BJ (cell line): ENCODE measurements around the gene CDKAL1. TPM values are rescaled to one million over a fixed set of nuclear protein-coding genes. Genes with fewer than 3 reads are reported as not detected.
A peak's percentile ranks its signal among the peaks of the same experiment; 100 is the strongest.

Experiments
- CTCF ChIA-PET: fragments of 350-600 bp; formaldehyde crosslinking; extraction: SDS; loops from one replicate; lab custom pipeline; 2021; ENCODE audit warnings: antibody characterized with exemption, inconsistent platforms; lab: Yijun Ruan, JAX
- POLR2A ChIA-PET: fragments of 300-600 bp; sonication (Branson Sonifier 250); formaldehyde crosslinking; extraction: SDS; loops from one replicate; lab custom pipeline; 2021; ENCODE audit warnings: antibody characterized with exemption; lab: Charles Lee
- DNase-seq: peaks from one replicate; pipeline ENCODE4 v3.0.0-alpha.2; 2011; ENCODE audit warnings: low read depth
- H3K27me3 ChIP-seq: 2 replicates; pipeline ENCODE4 v1.6.0; 2011; ENCODE audit warnings: low read length; ENCODE audit not compliant: control insufficient read depth, insufficient read depth
- H3K36me3 ChIP-seq: 2 replicates; pipeline ENCODE4 v1.5.1; 2011; ENCODE audit warnings: low read length; ENCODE audit not compliant: control insufficient read depth, insufficient read depth
- H3K4me3 ChIP-seq: 2 replicates; pipeline ENCODE4 v1.5.1; 2011; ENCODE audit warnings: low read depth, mild to moderate bottlenecking, control low read depth, low read length
- polyA plus RNA-seq: library from polyadenylated mRNA; depleted of rRNA; stranded (reverse); fragments of >200 nt; gene quantifications from 2 replicates; pipeline ENCODE4 v1.2.3, GENCODE V29; 2011
- TF ChIP-seq, protein P1 (sequence below): IDR thresholded peaks from 2 replicates; pipeline ENCODE4 v1.5.1; 2011; ENCODE audit warnings: low read depth, mild to moderate bottlenecking, control low read depth, inconsistent platforms, low read length, moderate library complexity; ENCODE audit not compliant: insufficient read depth

CDKAL1 gene
- polyA plus RNA-seq, 1 experiment: 3.8 TPM

- Histone ChIP-seq H3K36me3 (peaks cover 2% of the 10 kb centered on the region), H3K27me3 (no peaks in the 10 kb centered on the region), H3K4me3 (no peak overlapping the region)
- CTCF ChIA-PET: interaction anchor here (0.8 kb wide), 1 partner anchor 1582 kb away, joined by 3 read pairs; no protein-coding TSS in a partner anchor
- no peak for DNase-seq
- POLR2A ChIA-PET: no interaction called here
- TF ChIP-seq, protein P1, sequence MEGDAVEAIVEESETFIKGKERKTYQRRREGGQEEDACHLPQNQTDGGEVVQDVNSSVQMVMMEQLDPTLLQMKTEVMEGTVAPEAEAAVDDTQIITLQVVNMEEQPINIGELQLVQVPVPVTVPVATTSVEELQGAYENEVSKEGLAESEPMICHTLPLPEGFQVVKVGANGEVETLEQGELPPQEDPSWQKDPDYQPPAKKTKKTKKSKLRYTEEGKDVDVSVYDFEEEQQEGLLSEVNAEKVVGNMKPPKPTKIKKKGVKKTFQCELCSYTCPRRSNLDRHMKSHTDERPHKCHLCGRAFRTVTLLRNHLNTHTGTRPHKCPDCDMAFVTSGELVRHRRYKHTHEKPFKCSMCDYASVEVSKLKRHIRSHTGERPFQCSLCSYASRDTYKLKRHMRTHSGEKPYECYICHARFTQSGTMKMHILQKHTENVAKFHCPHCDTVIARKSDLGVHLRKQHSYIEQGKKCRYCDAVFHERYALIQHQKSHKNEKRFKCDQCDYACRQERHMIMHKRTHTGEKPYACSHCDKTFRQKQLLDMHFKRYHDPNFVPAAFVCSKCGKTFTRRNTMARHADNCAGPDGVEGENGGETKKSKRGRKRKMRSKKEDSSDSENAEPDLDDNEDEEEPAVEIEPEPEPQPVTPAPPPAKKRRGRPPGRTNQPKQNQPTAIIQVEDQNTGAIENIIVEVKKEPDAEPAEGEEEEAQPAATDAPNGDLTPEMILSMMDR: no peak
Measured at GRCh38 chr6:20554326-20554725, 20.1 kb downstream of the CDKAL1 start.

- H3K27me3 ChIP-seq: no peaks in the 10 kb centered on the region
- ChIA-PET CTCF (interaction anchor here (0.8 kb wide), 1 partner anchor 1581 kb away, joined by 3 read pairs; no protein-coding TSS in a partner anchor), POLR2A (no interaction called here)
- no peak overlapping the region for H3K4me3 ChIP-seq
- DNase-seq: no peak
- H3K36me3 ChIP-seq: peaks cover 2% of the 10 kb centered on the region
- TF ChIP-seq, protein P1: no peak
Measured at GRCh38 chr6:20554817-20555216, 20.6 kb downstream of the CDKAL1 start.

- POLR2A ChIA-PET: no interaction called here
- DNase-seq: no peak
- no peaks in the 10 kb centered on the region for H3K36me3 ChIP-seq
Measured at GRCh38 chr6:20559924-20560551, 25.8 kb downstream of the CDKAL1 start.

DNA sequence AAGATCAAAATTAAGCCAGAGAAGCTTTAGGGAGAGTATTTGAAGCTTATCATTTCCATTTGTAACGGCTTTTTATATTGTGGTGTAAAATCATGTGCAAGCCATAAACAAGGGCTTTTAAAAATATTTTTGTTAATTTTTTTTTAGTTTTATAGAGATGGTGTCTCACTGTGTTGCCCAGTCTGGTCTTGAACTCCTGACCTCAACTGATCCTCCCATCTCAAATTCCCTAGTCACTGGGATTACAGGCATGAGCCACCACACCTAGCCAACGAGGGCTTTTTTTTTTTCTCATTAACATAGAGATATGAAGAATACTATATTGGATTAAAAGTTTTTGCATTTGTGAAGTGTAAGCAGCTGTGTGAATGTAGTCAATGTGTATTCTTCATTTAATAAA, 29.1 kb downstream of the CDKAL1 start:
- H3K27me3 ChIP-seq: no peaks in the 10 kb centered on the region
- CTCF ChIA-PET: interaction anchor here (0.9 to 6.0 kb wide), 6 partner anchors 112 to 1218 kb away, joined by 3 to 53 read pairs (median 6); partner anchors contain the start of gene SOX4
- no peaks in the 10 kb centered on the region for H3K36me3 ChIP-seq
- H3K4me3 ChIP-seq: no peak overlapping the region
- DNase-seq: no peak
- TF ChIP-seq, protein P1: no peak
- POLR2A ChIA-PET: interaction anchor here (0.8 kb wide), 1 partner anchor 1030 kb away, joined by 4 read pairs; the partner anchor contains the start of gene SOX4

More at GRCh38 chr6:20559924-20560551, 25.8 kb downstream of the CDKAL1 start:
- TF ChIP-seq, protein P1: no peak
- CTCF ChIA-PET: interaction anchor here (1.5 to 2.0 kb wide), 3 partner anchors 1029 to 1033 kb away, joined by 4 to 10 read pairs (median 4); partner anchors contain the start of gene SOX4
- Histone ChIP-seq H3K27me3 (no peaks in the 10 kb centered on the region), H3K4me3 (no peak overlapping the region)

DNA sequence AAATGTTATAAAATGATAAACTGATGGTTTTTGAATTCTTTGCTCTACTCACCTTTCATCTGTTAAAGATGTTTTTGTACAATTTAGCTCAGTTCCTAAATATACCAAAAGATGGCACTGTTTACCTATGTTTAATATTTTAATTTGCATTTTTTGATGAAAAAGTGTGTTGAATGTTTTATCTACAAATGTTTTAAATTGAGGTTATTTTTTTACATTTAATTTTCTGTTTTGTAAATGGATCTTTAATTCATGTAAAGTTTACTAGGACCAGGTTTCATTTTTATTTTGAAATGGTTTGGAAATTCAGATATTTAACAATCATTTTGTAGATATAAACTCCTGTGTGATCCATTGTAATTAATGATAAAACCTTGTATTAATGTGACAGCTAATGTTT, 30.0 kb downstream of the CDKAL1 start:
- no peaks in the 10 kb centered on the region for H3K36me3 ChIP-seq
- no peak overlapping the region for H3K4me3 ChIP-seq
- CTCF ChIA-PET: interaction anchor here (1.0 to 6.0 kb wide), 6 partner anchors 111 to 1383 kb away, joined by 3 to 53 read pairs (median 6); partner anchors contain the start of gene SOX4
- no peaks in the 10 kb centered on the region for H3K27me3 ChIP-seq
- POLR2A ChIA-PET: interaction anchor here (0.8 kb wide), 1 partner anchor 1029 kb away, joined by 4 read pairs; the partner anchor contains the start of gene SOX4
- TF ChIP-seq, protein P1: peak; percentile 41
- DNase-seq: no peak
